Testis (tissue), 3 donors: Measurements from ENCODE around the gene ACBD6. TPM values are rescaled to one million over a fixed set of nuclear protein-coding genes. Genes with fewer than 3 reads are reported as not detected.

Source experiments
- DNase-seq: peaks from one replicate; pipeline ENCODE4 v3.0.0-alpha.2; 2019
- H3K27ac ChIP-seq, 2 donors: fragments of 200-600 bp; sonication (generic); one replicate each; pipeline ENCODE4 v1.5.1; 2019
- H3K27me3 ChIP-seq: fragments of 200-600 bp; sonication (generic); one replicate; pipeline ENCODE4 v1.5.1; 2019
- H3K36me3 ChIP-seq: fragments of 200-600 bp; sonication (generic); one replicate; pipeline ENCODE4 v1.5.1; 2017; ENCODE audit warnings: low read depth; ENCODE audit errors: missing control alignments
- H3K4me1 ChIP-seq: fragments of 200-600 bp; sonication (generic); one replicate; pipeline ENCODE4 v1.5.1; 2019
- H3K4me3 ChIP-seq, 2 donors: fragments of 200-600 bp; sonication (generic); one replicate each; pipeline ENCODE4 v1.5.1; 2017 to 2019
- H3K9me3 ChIP-seq: fragments of 200-600 bp; sonication (generic); one replicate; pipeline ENCODE4 v1.5.1; 2017
- CTCF ChIP-seq, 3 experiments: fragments of 450-650 bp in 2 of 3; fragments of 200-600 bp in 1 of 3; sonication (generic) in 1 of 3; IDR thresholded peaks; one replicate each; pipeline ENCODE4 v1.5.1; 2016 to 2019; ENCODE audit warnings: antibody characterized with exemption in 3 of 3, mild to moderate bottlenecking in 2 of 3, moderate library complexity in 1 of 3
- POLR2A ChIP-seq: fragments of 450-650 bp; IDR thresholded peaks from one replicate; pipeline ENCODE4 v1.6.1; 2017; ENCODE audit warnings: antibody characterized with exemption, mild to moderate bottlenecking, moderate library complexity
- WGBS, 2 donors: methylation state at CpG; one replicate each; pipeline ENCODE4 v1.1.5; 2018; 5-methylcytosine and 5-hydroxymethylcytosine counted together
- intact Hi-C: fragments of 100-400 bp; cut with DNase I; formaldehyde crosslinking; loops from one replicate; pipeline ENCODE4 v1.15.1; 2023; ENCODE audit warnings: low total_unique reads
- polyA plus RNA-seq: library from polyadenylated mRNA; stranded (reverse); fragments of 350-450 nt; fragmentation: Illumina TruSeq; extraction: RNeasy Lipid Tissue Mini Kit (QIAGEN cat#74804); gene quantifications from one replicate; pipeline ENCODE4 v1.2.3, GENCODE V29; 2014; ENCODE audit warnings: low read depth, low replicate concordance; ENCODE audit not compliant: insufficient read depth
- total RNA-seq, 2 donors: library from RNA; depleted of rRNA; stranded (reverse); fragments of >200 nt; gene quantifications; one replicate each; pipeline ENCODE4 v1.2.3, GENCODE V29; 2016

ACBD6 gene
- total and polyA plus RNA-seq, 3 donors from 2014 or later = 61.9 to 102 (median 97.2) TPM

- Histone ChIP-seq H3K4me1 (no peaks in the 10 kb centered on the region), H3K36me3 (no peaks in the 10 kb centered on the region), H3K27ac (no peak overlapping the region), H3K4me3 (no peak overlapping the region), H3K27me3 (no peaks in the 10 kb centered on the region), H3K9me3 (no peaks in the 10 kb centered on the region)
- TF ChIP-seq POLR2A (no peak), CTCF (IDR thresholded peaks at IDR 0.05) (no peak)
- DNase-seq = no peak
- intact Hi-C loops = no loop called here
Observed at GRCh38 chr1:180385144-180385543, 117.2 kb downstream of the ACBD6 start.

- intact Hi-C loops = no loop called here
- Histone ChIP-seq H3K27me3 (no peaks in the 10 kb centered on the region), H3K27ac (no peak overlapping the region), H3K9me3 (no peaks in the 10 kb centered on the region), H3K36me3 (no peaks in the 10 kb centered on the region), H3K4me1 (no peaks in the 10 kb centered on the region), H3K4me3 (no peak overlapping the region)
- DNase-seq = no peak
- TF ChIP-seq POLR2A = no peak
- TF ChIP-seq CTCF (IDR thresholded peaks at IDR 0.05) = no peak
- WGBS, 2 donors = 90 to 99% methylated on average over 3 of the region's 3 CpGs
Observed at GRCh38 chr1:180384286-180385005, 117.9 kb downstream of the ACBD6 start.

- no peaks in the 10 kb centered on the region for H3K9me3 ChIP-seq
- H3K4me3 ChIP-seq = no peak overlapping the region
- H3K27me3 ChIP-seq = no peaks in the 10 kb centered on the region
- WGBS, 2 donors = 88 to 92% methylated on average over 5 of the region's 5 CpGs
- no peak for TF ChIP-seq POLR2A
- TF ChIP-seq CTCF (IDR thresholded peaks at IDR 0.05) = no peak
- no peak overlapping the region for H3K27ac ChIP-seq
- no peaks in the 10 kb centered on the region for H3K36me3 ChIP-seq
- H3K4me1 ChIP-seq = no peaks in the 10 kb centered on the region
- intact Hi-C loops = no loop called here
- DNase-seq = no peak
Observed at GRCh38 chr1:180382326-180383115, 119.9 kb downstream of the ACBD6 start.

GRCh38 chr1:180381184-180381580, 121.2 kb downstream of the ACBD6 start:
- WGBS, 2 donors = 80 to 81% methylated on average over 4 of the region's 4 CpGs
- Histone ChIP-seq H3K4me3 (no peak overlapping the region), H3K27ac (no peak overlapping the region), H3K27me3 (no peaks in the 10 kb centered on the region), H3K4me1 (no peaks in the 10 kb centered on the region), H3K36me3 (no peaks in the 10 kb centered on the region), H3K9me3 (no peaks in the 10 kb centered on the region)
- intact Hi-C loops = no loop called here
- TF ChIP-seq POLR2A = no peak
- TF ChIP-seq CTCF (IDR thresholded peaks at IDR 0.05) = no peak
- DNase-seq = no peak
